ENCODE measurements around the gene CPNE1. TPM values are rescaled to one million over a fixed set of nuclear protein-coding genes. Genes with fewer than 3 reads are reported as not detected.

The CPNE1 gene
- 129 and 146 TPM in 2 replicates for total RNA-seq

GRCh38 chr20:35664466-35665206 lies at the start of gene CPNE1, which contains the start of gene RBM12:
Gene CPNE1 (minus strand): TSS chr20:35664900. CDS start chr20:35632923, 31,977 bp downstream.
Gene RBM12 (minus strand): TSS chr20:35664900. CDS start chr20:35655322, 9,578 bp downstream.

GRCh38 chr20:35699127-35699956 lies 34.6 kb upstream of the CPNE1 start, which contains the start of the genes NFS1 and ROMO1:
Gene NFS1 (minus strand): TSS chr20:35699352. CDS start chr20:35699288, 64 bp downstream.
Gene ROMO1 (plus strand): TSS chr20:35699405. CDS start chr20:35699633, 228 bp downstream.

GRCh38 chr20:35615667-35616464 lies 48.8 kb downstream of the CPNE1 start, which contains the start of gene SPAG4:
Gene SPAG4 (plus strand): TSS chr20:35615829. CDS start chr20:35616004, 175 bp downstream.

Other genes with a start within 250 kb of the CPNE1 start
- 4.2 and 23.0 TPM in 2 replicates for gene GDF5, start 226.7 kb downstream of the CPNE1 start, total RNA-seq
- gene CEP250, start 209.3 kb downstream of the CPNE1 start, total RNA-seq = 15.7 and 20.5 TPM in 2 replicates
- not detected in 2 replicates for gene C20orf173, start 135.2 kb downstream of the CPNE1 start, total RNA-seq
- 353 and 375 TPM in 2 replicates for gene ERGIC3, start 122.8 kb downstream of the CPNE1 start, total RNA-seq
- gene SPAG4, start 49.1 kb downstream of the CPNE1 start, total RNA-seq = 4.9 and 5.2 TPM in 2 replicates
- 38.2 and 40.7 TPM in 2 replicates for gene RBM12, start within 50 bp of the CPNE1 start, total RNA-seq
- gene NFS1, start 34.5 kb upstream of the CPNE1 start, total RNA-seq = 20.3 and 29.0 TPM in 2 replicates
- 265 and 380 TPM in 2 replicates for gene ROMO1, start 34.5 kb upstream of the CPNE1 start, total RNA-seq
- gene RBM39, start 77.4 kb upstream of the CPNE1 start, total RNA-seq = 324 and 369 TPM in 2 replicates
- gene PHF20, start 107.1 kb upstream of the CPNE1 start, total RNA-seq = 22.2 and 25.8 TPM in 2 replicates